IPS-18c (cell line): ENCODE measurements around the gene UROS.
A peak's percentile ranks its signal among the peaks of the same experiment; 100 is the strongest.

Source experiments
- H3K4me3 ChIP-seq: 2 replicates; pipeline ENCODE4 v1.7.0; 2013; ENCODE audit warnings: low read depth, mild to moderate bottlenecking, low read length, moderate library complexity; ENCODE audit not compliant: insufficient read depth
- H3K9me3 ChIP-seq: one replicate; pipeline ENCODE4 v1.6.1; 2013; ENCODE audit warnings: mild to moderate bottlenecking, low read length, moderate library complexity; ENCODE audit not compliant: control insufficient read depth, insufficient read depth

Gene UROS

GRCh38 chr10:125843603-125844329 is 20.7 kb upstream of the UROS start:
- H3K4me3 ChIP-seq = no peak overlapping the region
- H3K9me3 ChIP-seq = no peaks in the 10 kb centered on the region

GRCh38 chr10:125840955-125841354 is 17.9 kb upstream of the UROS start:
- Histone ChIP-seq H3K4me3 (no peak overlapping the region), H3K9me3 (no peaks in the 10 kb centered on the region)

- Histone ChIP-seq H3K4me3 (no peak overlapping the region), H3K9me3 (no peaks in the 10 kb centered on the region)
These were observed 17.3 kb upstream of the UROS start for GRCh38 chr10:125840406-125840805.

- Histone ChIP-seq H3K9me3 (no peaks in the 10 kb centered on the region), H3K4me3 (no peak overlapping the region)
These were observed 15.9 kb upstream of the UROS start for GRCh38 chr10:125838802-125839575.

- Histone ChIP-seq H3K4me3 (no peak overlapping the region), H3K9me3 (no peaks in the 10 kb centered on the region)
These were observed 13.7 kb upstream of the UROS start for GRCh38 chr10:125836746-125837145.

- Histone ChIP-seq H3K9me3 (no peaks in the 10 kb centered on the region), H3K4me3 (no peak overlapping the region)
These were observed 5.3 kb upstream of the UROS start for GRCh38 chr10:125828311-125828710.

GRCh38 chr10:125827133-125827532 is 4.1 kb upstream of the UROS start:
- Histone ChIP-seq H3K4me3 (no peak overlapping the region), H3K9me3 (no peaks in the 10 kb centered on the region)

- H3K4me3 ChIP-seq = peak overlapping the region; percentile 98; the same call in 1 of the 2 replicates
- H3K9me3 ChIP-seq = no peaks in the 10 kb centered on the region
These were observed 1.7 kb upstream of the UROS start for GRCh38 chr10:125824736-125825135.

GRCh38 chr10:125823663-125824251 is 699 bp upstream of the UROS start:
- Histone ChIP-seq H3K4me3 (peak overlapping the region; percentile 98), H3K9me3 (no peaks in the 10 kb centered on the region)

- Histone ChIP-seq H3K4me3 (no peak overlapping the region), H3K9me3 (no peaks in the 10 kb centered on the region)
These were observed 2.4 kb downstream of the UROS start for GRCh38 chr10:125820701-125821100.

- Histone ChIP-seq H3K9me3 (no peaks in the 10 kb centered on the region), H3K4me3 (no peak overlapping the region)
These were observed 5.6 kb downstream of the UROS start for GRCh38 chr10:125817337-125817946.

- Histone ChIP-seq H3K9me3 (no peaks in the 10 kb centered on the region), H3K4me3 (no peak overlapping the region)
These were observed 6.5 kb downstream of the UROS start for GRCh38 chr10:125816548-125816947.

- Histone ChIP-seq H3K9me3 (no peaks in the 10 kb centered on the region), H3K4me3 (no peak overlapping the region)
These were observed 7.3 kb downstream of the UROS start for GRCh38 chr10:125815764-125816163.

GRCh38 chr10:125812128-125812750 is 10.8 kb downstream of the UROS start:
- Histone ChIP-seq H3K4me3 (no peak overlapping the region), H3K9me3 (no peaks in the 10 kb centered on the region)

- Histone ChIP-seq H3K9me3 (no peaks in the 10 kb centered on the region), H3K4me3 (no peak overlapping the region)
These were observed 11.8 kb downstream of the UROS start for GRCh38 chr10:125811251-125811650.

GRCh38 chr10:125808047-125808446 is 15.0 kb downstream of the UROS start:
- Histone ChIP-seq H3K9me3 (no peaks in the 10 kb centered on the region), H3K4me3 (no peak overlapping the region)

GRCh38 chr10:125802739-125803138 is 20.3 kb downstream of the UROS start:
- Histone ChIP-seq H3K4me3 (no peak overlapping the region), H3K9me3 (no peaks in the 10 kb centered on the region)
